ENCODE results near the gene VSX2. TPM values are rescaled to one million over a fixed set of nuclear protein-coding genes. Genes with fewer than 3 reads are reported as not detected.

The VSX2 gene
- total and polyA plus RNA-seq, 2 of the 13 experiments (the other 11 are each of a cell fraction or from before 2014, with no cell fraction given): 0.05 TPM; not detected in 1

DNA sequence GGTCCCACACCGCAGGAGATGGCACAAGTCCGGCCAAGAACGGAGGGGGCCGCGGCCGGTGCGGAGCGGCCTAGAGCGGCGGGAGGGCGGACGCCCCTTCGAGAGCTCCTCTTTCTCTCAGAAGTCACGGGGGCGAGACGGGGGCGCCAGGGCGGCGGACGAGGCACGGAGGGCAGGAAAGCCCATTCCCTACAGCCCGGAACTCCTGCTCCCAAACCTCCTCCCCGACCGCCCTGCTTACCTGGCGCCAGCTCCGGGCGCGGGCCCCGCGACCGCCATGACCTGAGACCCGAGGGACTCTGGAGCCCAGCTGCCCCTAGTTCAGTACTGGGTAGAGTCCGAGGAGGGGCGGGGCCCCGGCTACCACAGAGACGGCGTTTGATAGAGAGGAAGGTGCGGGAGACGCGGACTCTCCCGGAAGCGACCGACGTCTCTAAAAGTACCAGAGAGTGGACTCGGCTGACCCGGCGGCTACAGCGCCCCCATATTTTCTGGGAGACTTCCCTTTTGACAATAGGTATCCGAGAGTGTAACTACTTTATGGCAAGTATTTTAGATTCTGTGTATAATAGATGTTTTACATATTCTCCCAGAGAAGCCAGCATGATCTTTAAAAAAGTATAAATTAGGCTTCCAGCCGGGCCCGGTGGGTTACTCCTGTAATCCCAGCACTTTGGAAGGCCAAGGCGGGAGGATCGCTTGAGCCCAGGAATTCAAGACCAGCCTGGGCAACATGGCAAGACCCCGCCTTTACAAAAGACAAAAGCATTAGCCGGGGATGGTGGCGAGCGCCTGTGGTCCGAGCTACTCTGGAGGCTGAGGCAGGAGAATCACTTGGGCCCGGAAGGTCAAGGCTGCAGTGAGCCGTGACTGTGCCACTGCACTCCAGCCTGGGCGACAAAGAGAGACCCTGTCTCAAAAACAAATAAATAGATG is 63.7 kb downstream of the VSX2 start, which contains the start of gene ABCD4 (continued):
- TF ChIP-seq SMYD3 (CRISPR knock-in tag; IDR thresholded peaks at IDR 0.05) (no peak), NPAS2 (CRISPR knock-in tag; IDR thresholded peaks at IDR 0.05; ENCODE audit: borderline replicate concordance) (no peak), ZNF790 (CRISPR knock-in tag; IDR thresholded peaks at IDR 0.05; ENCODE audit: borderline replicate concordance) (no peak), ZNF768 (CRISPR knock-in tag; IDR thresholded peaks at IDR 0.05) (peak; percentile 83), FOXP1 (IDR thresholded peaks at IDR 0.05) (no peak), FOXP1 (CRISPR knock-in tag; IDR thresholded peaks at IDR 0.05) (peak; percentile 7; the same call in 1 of the 2 replicates), HDAC1 (CRISPR knock-in tag; IDR thresholded peaks at IDR 0.05) (peak; percentile 52), U2AF2 (IDR thresholded peaks at IDR 0.05; ENCODE audit: low read depth, low read length) (no peak), ARNTL (CRISPR knock-in tag; IDR thresholded peaks at IDR 0.05) (no peak), ZBTB3 (CRISPR knock-in tag; IDR thresholded peaks at IDR 0.05; ENCODE audit: borderline replicate concordance, low read depth) (no peak), ISL2 (CRISPR knock-in tag; IDR thresholded peaks at IDR 0.05) (0 out of 2 replicates have a peak, but pooled peaks have one; percentile 11), ZNF720 (CRISPR knock-in tag; IDR thresholded peaks at IDR 0.05) (no peak), SP1 (IDR thresholded peaks at IDR 0.05) (no peak), SP1 (CRISPR knock-in tag; IDR thresholded peaks at IDR 0.05) (peak; percentile 14), ZNF547 (CRISPR knock-in tag; IDR thresholded peaks at IDR 0.05) (no peak), ZFYVE20 (CRISPR knock-in tag; IDR thresholded peaks at IDR 0.05; ENCODE audit: borderline replicate concordance, low read depth) (no peak), HOXA5 (CRISPR knock-in tag; IDR thresholded peaks at IDR 0.05) (peak; percentile 88), ZNF3 (CRISPR knock-in tag; IDR thresholded peaks at IDR 0.05) (no peak), GZF1 (CRISPR knock-in tag; IDR thresholded peaks at IDR 0.05) (peak; percentile 90), ZNF644 (CRISPR knock-in tag; IDR thresholded peaks at IDR 0.05; ENCODE audit: low read depth) (no peak), POGK (CRISPR knock-in tag; conservative IDR thresholded peaks at IDR 0.05) (peak; percentile 78), SYNCRIP (IDR thresholded peaks at IDR 0.05; ENCODE audit: insufficient read depth, low read depth, low read length) (no peak), ZNF670 (CRISPR knock-in tag; IDR thresholded peaks at IDR 0.05; ENCODE audit: borderline replicate concordance) (0 out of 2 replicates have a peak, but pooled peaks have one; percentile 57), NRL (CRISPR knock-in tag; IDR thresholded peaks at IDR 0.05; ENCODE audit: borderline replicate concordance) (peak; percentile 69), CHD4 (IDR thresholded peaks at IDR 0.05; ENCODE audit: borderline replicate concordance, low read length) (no peak), MEIS1 (CRISPR knock-in tag; IDR thresholded peaks at IDR 0.05; ENCODE audit: borderline replicate concordance) (no peak), ZNF580 (CRISPR knock-in tag; IDR thresholded peaks at IDR 0.05; ENCODE audit: borderline replicate concordance, low read depth) (peak; percentile 14; the same call in 1 of the 2 replicates), RBM39 (IDR thresholded peaks at IDR 0.05; ENCODE audit: low read depth, low read length, poor library complexity, severe bottlenecking) (peak; percentile 62), HBP1 (CRISPR knock-in tag; IDR thresholded peaks at IDR 0.05; ENCODE audit: low read depth) (no peak), KDM1A (CRISPR knock-in tag; IDR thresholded peaks at IDR 0.05) (no peak)

Measured in HepG2 (cell line).